ENCODE data around the gene APOC3.

The APOC3 gene

GRCh38 chr11:116825854-116826750, 3.6 kb upstream of the APOC3 start:
- no peak for DNase-seq (ENCODE audit: low read depth)
- TF ChIP-seq, protein P1, sequence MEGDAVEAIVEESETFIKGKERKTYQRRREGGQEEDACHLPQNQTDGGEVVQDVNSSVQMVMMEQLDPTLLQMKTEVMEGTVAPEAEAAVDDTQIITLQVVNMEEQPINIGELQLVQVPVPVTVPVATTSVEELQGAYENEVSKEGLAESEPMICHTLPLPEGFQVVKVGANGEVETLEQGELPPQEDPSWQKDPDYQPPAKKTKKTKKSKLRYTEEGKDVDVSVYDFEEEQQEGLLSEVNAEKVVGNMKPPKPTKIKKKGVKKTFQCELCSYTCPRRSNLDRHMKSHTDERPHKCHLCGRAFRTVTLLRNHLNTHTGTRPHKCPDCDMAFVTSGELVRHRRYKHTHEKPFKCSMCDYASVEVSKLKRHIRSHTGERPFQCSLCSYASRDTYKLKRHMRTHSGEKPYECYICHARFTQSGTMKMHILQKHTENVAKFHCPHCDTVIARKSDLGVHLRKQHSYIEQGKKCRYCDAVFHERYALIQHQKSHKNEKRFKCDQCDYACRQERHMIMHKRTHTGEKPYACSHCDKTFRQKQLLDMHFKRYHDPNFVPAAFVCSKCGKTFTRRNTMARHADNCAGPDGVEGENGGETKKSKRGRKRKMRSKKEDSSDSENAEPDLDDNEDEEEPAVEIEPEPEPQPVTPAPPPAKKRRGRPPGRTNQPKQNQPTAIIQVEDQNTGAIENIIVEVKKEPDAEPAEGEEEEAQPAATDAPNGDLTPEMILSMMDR (conservative IDR thresholded peaks at IDR 0.05; ENCODE audit: low read depth, low read length): no peak
- no peak overlapping the region for H3K4me3 ChIP-seq (ENCODE audit: low read length)

GRCh38 chr11:116826751-116827431, 2.8 kb upstream of the APOC3 start:
- no peak overlapping the region for H3K4me3 ChIP-seq (ENCODE audit: low read length)
- no peak for DNase-seq (ENCODE audit: low read depth)
- TF ChIP-seq, protein P1 (conservative IDR thresholded peaks at IDR 0.05; ENCODE audit: low read depth, low read length): no peak

GRCh38 chr11:116827461-116827860, 2.2 kb upstream of the APOC3 start:
- TF ChIP-seq, protein P1 (conservative IDR thresholded peaks at IDR 0.05; ENCODE audit: low read depth, low read length): no peak
- DNase-seq (ENCODE audit: low read depth): no peak
- H3K4me3 ChIP-seq (ENCODE audit: low read length): no peak overlapping the region

DNA sequence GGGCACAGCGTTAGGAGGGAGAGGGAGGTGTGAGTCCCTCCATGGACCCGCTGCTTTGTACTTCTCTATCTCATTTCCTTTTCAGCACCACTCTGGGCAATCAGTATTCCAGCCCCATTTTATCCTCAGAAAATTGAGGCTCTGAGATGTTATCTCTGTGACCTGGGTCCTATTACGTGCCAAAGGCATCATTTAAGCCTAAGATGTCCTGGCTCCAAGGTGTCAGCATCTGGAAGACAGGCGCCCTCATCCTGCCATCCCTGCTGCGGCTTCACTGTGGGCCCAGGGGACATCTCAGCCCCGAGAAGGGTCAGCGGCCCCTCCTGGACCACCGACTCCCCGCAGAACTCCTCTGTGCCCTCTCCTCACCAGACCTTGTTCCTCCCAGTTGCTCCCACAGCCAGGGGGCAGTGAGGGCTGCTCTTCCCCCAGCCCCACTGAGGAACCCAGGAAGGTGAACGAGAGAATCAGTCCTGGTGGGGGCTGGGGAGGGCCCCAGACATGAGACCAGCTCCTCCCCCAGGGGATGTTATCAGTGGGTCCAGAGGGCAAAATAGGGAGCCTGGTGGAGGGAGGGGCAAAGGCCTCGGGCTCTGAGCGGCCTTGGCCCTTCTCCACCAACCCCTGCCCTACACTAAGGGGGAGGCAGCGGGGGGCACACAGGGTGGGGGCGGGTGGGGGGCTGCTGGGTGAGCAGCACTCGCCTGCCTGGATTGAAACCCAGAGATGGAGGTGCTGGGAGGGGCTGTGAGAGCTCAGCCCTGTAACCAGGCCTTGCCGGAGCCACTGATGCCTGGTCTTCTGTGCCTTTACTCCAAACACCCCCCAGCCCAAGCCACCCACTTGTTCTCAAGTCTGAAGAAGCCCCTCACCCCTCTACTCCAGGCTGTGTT, 829 bp upstream of the APOC3 start:
- TF ChIP-seq, protein P1 (conservative IDR thresholded peaks at IDR 0.05; ENCODE audit: low read depth, low read length): no peak

GRCh38 chr11:116830184-116830912, 641 bp downstream of the APOC3 start:
- TF ChIP-seq, protein P1 (conservative IDR thresholded peaks at IDR 0.05; ENCODE audit: low read depth, low read length): no peak
- no peak overlapping the region for H3K4me3 ChIP-seq (ENCODE audit: low read length)
- DNase-seq (ENCODE audit: low read depth): no peak

More for the DNA sequence above, 829 bp upstream of the APOC3 start:
- no peak for DNase-seq (ENCODE audit: low read depth)
- H3K4me3 ChIP-seq (ENCODE audit: low read length): no peak overlapping the region

- no peak for DNase-seq (ENCODE audit: low read depth)
- TF ChIP-seq, protein P1 (conservative IDR thresholded peaks at IDR 0.05; ENCODE audit: low read depth, low read length): no peak
Measured at GRCh38 chr11:116831790-116832349, 2.2 kb downstream of the APOC3 start.

More at GRCh38 chr11:116831790-116832349, 2.2 kb downstream of the APOC3 start:
- no peak overlapping the region for H3K4me3 ChIP-seq (ENCODE audit: low read length)

Data from retinal pigment epithelial cell (primary cell).